DND-41 (cell line): Measurements from ENCODE around the gene ISG15.

Experiments used
- CTCF ChIP-seq: IDR thresholded peaks from 2 replicates; pipeline ENCODE4 v1.5.1; 2012; ENCODE audit warnings: borderline replicate concordance, low read length, moderate library complexity, mild to moderate bottlenecking; ENCODE audit not compliant: poor library complexity, severe bottlenecking; ENCODE audit errors: extremely low read depth
- EZH2 ChIP-seq: IDR thresholded peaks from 3 replicates; pipeline ENCODE4 v1.6.1; 2012; ENCODE audit warnings: borderline replicate concordance, low read depth, mild to moderate bottlenecking, moderate library complexity, low read length, inconsistent platforms; ENCODE audit not compliant: severe bottlenecking

GRCh38 chr1:1052003-1052840 is 38.9 kb downstream of the ISG15 start:
- TF ChIP-seq CTCF, result no peak
- TF ChIP-seq EZH2, result no peak
